ENCODE results near the gene TRIM39. TPM values are rescaled to one million over a fixed set of nuclear protein-coding genes. Genes with fewer than 3 reads are reported as not detected.

TRIM39 gene
- total and polyA plus RNA-seq, 8 donors = 5.6 to 12.5 (median 6.9) TPM

DNA sequence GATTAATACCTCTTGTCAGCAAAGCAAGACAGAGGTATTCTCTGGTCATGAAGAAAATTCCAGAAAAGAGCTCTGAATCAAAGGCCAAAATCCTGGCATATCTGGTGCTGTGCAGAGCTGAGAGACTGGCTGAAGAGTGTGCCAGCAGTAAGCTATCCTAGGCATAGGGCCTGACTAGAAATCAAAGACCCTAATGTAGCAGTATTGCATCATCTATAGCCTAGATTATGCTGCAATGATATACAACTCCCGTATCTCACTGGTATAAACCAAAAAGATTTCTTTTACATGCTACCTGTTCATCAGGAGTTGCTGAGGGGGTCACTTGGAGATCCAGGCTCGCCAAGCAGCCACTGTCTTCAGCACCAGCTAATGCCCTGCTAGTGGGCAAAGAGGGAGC lies 30.9 kb upstream of the TRIM39 start:
- intact Hi-C loops (cut with DNase I) = no loop called here
- no peaks in the 10 kb centered on the region for H3K4me1 ChIP-seq
- no peak for ATAC-seq
- FAIRE-seq = no peak
- no peak overlapping the region for H3K27ac ChIP-seq
- no peaks in the 10 kb centered on the region for H3K9me3 ChIP-seq
- TF ChIP-seq, protein P1, sequence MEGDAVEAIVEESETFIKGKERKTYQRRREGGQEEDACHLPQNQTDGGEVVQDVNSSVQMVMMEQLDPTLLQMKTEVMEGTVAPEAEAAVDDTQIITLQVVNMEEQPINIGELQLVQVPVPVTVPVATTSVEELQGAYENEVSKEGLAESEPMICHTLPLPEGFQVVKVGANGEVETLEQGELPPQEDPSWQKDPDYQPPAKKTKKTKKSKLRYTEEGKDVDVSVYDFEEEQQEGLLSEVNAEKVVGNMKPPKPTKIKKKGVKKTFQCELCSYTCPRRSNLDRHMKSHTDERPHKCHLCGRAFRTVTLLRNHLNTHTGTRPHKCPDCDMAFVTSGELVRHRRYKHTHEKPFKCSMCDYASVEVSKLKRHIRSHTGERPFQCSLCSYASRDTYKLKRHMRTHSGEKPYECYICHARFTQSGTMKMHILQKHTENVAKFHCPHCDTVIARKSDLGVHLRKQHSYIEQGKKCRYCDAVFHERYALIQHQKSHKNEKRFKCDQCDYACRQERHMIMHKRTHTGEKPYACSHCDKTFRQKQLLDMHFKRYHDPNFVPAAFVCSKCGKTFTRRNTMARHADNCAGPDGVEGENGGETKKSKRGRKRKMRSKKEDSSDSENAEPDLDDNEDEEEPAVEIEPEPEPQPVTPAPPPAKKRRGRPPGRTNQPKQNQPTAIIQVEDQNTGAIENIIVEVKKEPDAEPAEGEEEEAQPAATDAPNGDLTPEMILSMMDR (IDR thresholded peaks at IDR 0.05) = no peak
- no peaks in the 10 kb centered on the region for H3K27me3 ChIP-seq
- peaks cover 0 to 32% (median 4%) of the 10 kb centered on the region in 3 donors for H3K36me3 ChIP-seq
- DNase-seq = no peak
- H3K4me3 ChIP-seq = no peak overlapping the region
- 95 to 98% methylated on average over 2 of the region's 2 CpGs for WGBS, 2 donors

DNA sequence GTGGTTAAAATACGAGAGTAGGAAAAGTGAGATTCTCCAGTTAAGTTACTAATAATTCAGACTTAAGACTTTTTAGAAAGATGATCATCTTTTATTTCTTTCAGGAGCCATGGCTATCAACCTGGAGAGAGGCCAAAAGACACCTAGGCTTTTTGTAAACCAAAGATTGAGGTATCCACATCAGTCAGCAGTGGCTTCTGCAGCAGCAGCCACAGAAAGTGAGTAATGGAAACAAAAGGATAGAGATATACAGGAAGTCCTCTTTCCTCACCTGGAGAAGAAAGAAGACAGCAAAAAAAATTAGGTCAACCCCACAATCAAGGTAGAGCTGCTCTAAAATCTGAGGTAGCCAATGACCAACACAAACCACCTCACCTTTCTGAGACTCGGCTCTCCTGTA lies 22.7 kb upstream of the TRIM39 start:
- intact Hi-C loops (cut with DNase I) = no loop called here
- FAIRE-seq = no peak

DNA sequence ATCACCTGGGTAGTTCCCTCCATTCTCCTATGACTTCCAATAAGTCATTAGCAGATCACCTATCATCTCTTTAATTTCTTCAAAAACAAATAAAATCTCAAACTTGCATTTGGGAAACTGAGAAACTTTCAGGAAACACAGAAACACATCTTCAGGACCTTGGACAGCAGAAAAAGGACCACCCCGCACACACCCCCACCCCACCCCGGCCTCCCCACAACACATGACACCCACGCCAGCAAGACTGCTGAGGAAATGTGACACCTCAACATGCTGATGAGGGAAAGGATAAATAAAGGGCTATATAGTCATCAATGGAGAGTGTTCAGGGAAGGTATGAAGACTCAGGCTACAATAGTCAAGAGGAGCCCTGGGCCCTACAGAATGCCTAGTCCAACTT lies 15.6 kb upstream of the TRIM39 start:
- Histone ChIP-seq H3K36me3 (no peaks in the 10 kb centered on the region), H3K4me3 (no peak overlapping the region), H3K27ac (no peak overlapping the region), H3K9me3 (no peaks in the 10 kb centered on the region), H3K4me1 (no peaks in the 10 kb centered on the region), H3K27me3 (no peaks in the 10 kb centered on the region)
- FAIRE-seq (no peak), ATAC-seq (no peak), DNase-seq (no peak)
- 92 to 95% methylated on average over 3 of the region's 3 CpGs for WGBS, 2 donors
- TF ChIP-seq, protein P1 (IDR thresholded peaks at IDR 0.05) = no peak
- intact Hi-C loops (cut with DNase I) = no loop called here

More for the DNA sequence above, 22.7 kb upstream of the TRIM39 start:
- TF ChIP-seq, protein P1 (IDR thresholded peaks at IDR 0.05) = no peak
- Histone ChIP-seq H3K27ac (no peak overlapping the region), H3K4me1 (no peaks in the 10 kb centered on the region), H3K9me3 (no peaks in the 10 kb centered on the region), H3K4me3 (no peak overlapping the region), H3K27me3 (no peaks in the 10 kb centered on the region), H3K36me3 (no peaks in the 10 kb centered on the region)
- DNase-seq (no peak), ATAC-seq (no peak)
- WGBS, 2 donors = 79 to 94% methylated on average over 2 of the region's 2 CpGs

DNA sequence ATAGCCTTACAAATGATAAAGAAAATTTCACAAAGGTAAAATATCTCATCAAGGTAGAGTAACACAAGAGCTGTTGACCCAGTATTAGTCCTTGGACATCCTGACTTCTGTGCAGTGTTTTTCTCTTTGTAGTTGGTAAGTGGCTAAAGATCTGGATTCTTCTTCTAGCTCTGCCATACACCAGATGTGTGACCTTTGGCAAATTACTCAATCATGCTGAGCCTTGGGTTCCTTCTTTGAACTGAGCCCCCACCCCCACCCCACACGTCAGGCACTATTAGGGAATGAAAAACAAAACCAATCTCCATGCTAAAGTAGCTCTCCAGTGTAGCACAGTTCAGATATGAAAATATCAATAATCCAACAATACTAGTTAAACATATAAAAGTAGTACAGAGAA lies 15.1 kb upstream of the TRIM39 start:
- no peaks in the 10 kb centered on the region for H3K27me3 ChIP-seq
- DNase-seq (no peak), FAIRE-seq (no peak), ATAC-seq (no peak)
- WGBS, 2 donors = 88 to 91% methylated on average over 1 of the region's 1 CpG
- no peaks in the 10 kb centered on the region for H3K9me3 ChIP-seq
- no peak overlapping the region for H3K27ac ChIP-seq
- H3K36me3 ChIP-seq = no peaks in the 10 kb centered on the region
- no peak overlapping the region for H3K4me3 ChIP-seq
- intact Hi-C loops (cut with DNase I) = no loop called here
- TF ChIP-seq, protein P1 (IDR thresholded peaks at IDR 0.05) = no peak
- no peaks in the 10 kb centered on the region for H3K4me1 ChIP-seq

DNA sequence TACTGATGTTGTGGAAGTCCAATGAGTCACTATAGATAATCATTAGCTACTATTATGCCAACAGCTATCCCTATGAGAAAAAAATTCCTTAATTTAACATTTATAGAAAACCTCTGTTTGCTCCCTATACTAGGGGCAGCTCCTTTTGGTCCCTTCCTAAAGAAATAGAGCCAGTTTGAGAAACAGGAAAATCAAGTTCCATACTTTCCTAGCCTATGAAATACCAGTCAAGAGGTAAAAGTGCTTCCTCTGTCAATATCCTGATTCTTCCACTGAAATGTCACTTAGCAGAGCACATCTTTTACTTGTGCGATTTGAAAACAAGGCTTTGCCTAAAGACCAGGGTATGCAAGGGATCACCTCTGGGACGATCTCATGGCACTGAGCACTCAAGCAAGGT lies 14.5 kb upstream of the TRIM39 start:
- ATAC-seq = no peak
- H3K9me3 ChIP-seq = no peaks in the 10 kb centered on the region
- intact Hi-C loops (cut with DNase I) = no loop called here
- no peaks in the 10 kb centered on the region for H3K36me3 ChIP-seq
- H3K27ac ChIP-seq = no peak overlapping the region
- no peak overlapping the region for H3K4me3 ChIP-seq
- H3K4me1 ChIP-seq = no peaks in the 10 kb centered on the region
- DNase-seq = no peak
- no peak for FAIRE-seq
- 95 to 96% methylated on average over 2 of the region's 2 CpGs for WGBS, 2 donors
- TF ChIP-seq, protein P1 (IDR thresholded peaks at IDR 0.05) = no peak
- H3K27me3 ChIP-seq = no peaks in the 10 kb centered on the region

Data from pancreas (tissue), 10 donors.